Tibial nerve (tissue), 4 donors: ENCODE results near the gene TIAM1. TPM values are rescaled to one million over a fixed set of nuclear protein-coding genes. Genes with fewer than 3 reads are reported as not detected.

Experiments used
- DNase-seq, 2 donors: peaks; one replicate each; pipeline ENCODE4 v3.0.0-alpha.2; 2019; ENCODE audit warnings: low spot score in 2 of 2
- H3K27ac ChIP-seq, 4 donors: fragments of 200-600 bp; sonication (generic) in 3 of 4; one replicate each; pipeline ENCODE4 v1.5.1; 2017 to 2019; ENCODE audit warnings: mild to moderate bottlenecking in 1 of 4
- H3K27me3 ChIP-seq, 2 donors: fragments of 200-600 bp; sonication (generic) in 1 of 2; one replicate each; pipeline versions ENCODE4 v1.5.1 to v1.6.0; 2017 to 2019
- H3K36me3 ChIP-seq, 3 donors: fragments of 200-600 bp; sonication (generic); one replicate each; pipeline ENCODE4 v1.5.1; 2018 to 2019
- H3K4me1 ChIP-seq, 4 donors: fragments of 200-600 bp; sonication (generic) in 3 of 4; one replicate each; pipeline ENCODE4 v1.5.1; 2017 to 2019
- H3K4me3 ChIP-seq, 4 donors: fragments of 200-600 bp; sonication (generic) in 3 of 4; one replicate each; pipeline ENCODE4 v1.5.1; 2017 to 2019; ENCODE audit warnings: mild to moderate bottlenecking in 1 of 4, moderate library complexity in 1 of 4
- H3K9me3 ChIP-seq, 4 donors: fragments of 200-600 bp; sonication (generic) in 3 of 4; one replicate each; pipeline ENCODE4 v1.5.1; 2017 to 2019
- EP300 ChIP-seq, 2 donors: sonication (generic); formaldehyde crosslinking; IDR thresholded peaks; one replicate each; pipeline ENCODE4 v1.6.1; 2017; ENCODE audit warnings: antibody characterized with exemption in 2 of 2, mild to moderate bottlenecking in 1 of 2
- POLR2A ChIP-seq, 2 donors: fragments of 450-650 bp; IDR thresholded peaks; one replicate each; pipeline ENCODE4 v1.6.1; 2017; ENCODE audit warnings: antibody characterized with exemption in 2 of 2, mild to moderate bottlenecking in 2 of 2, moderate library complexity in 2 of 2
- WGBS, 2 donors: methylation state at CpG; one replicate each; pipeline ENCODE4 v1.1.5; 2018; 5-methylcytosine and 5-hydroxymethylcytosine counted together
- total RNA-seq, 4 donors: library from RNA; depleted of rRNA; stranded (reverse); fragments of >200 nt; gene quantifications; one replicate each; pipeline ENCODE4 v1.1.0, GENCODE V29; 2016
- TF ChIP-seq, protein P1 (sequence below), 5 experiments: fragments of 200-600 bp in 3 of 5; fragments of 450-650 bp in 2 of 5; sonication (generic) in 3 of 5; IDR thresholded peaks; one replicate each; pipeline ENCODE4 v1.5.1; 2016 to 2019; ENCODE audit warnings: antibody characterized with exemption in 5 of 5, mild to moderate bottlenecking in 3 of 5, moderate library complexity in 2 of 5

The TIAM1 gene
- total RNA-seq, 4 donors from 2014 or later = 25.3 to 44.7 (median 31.6) TPM

DNA sequence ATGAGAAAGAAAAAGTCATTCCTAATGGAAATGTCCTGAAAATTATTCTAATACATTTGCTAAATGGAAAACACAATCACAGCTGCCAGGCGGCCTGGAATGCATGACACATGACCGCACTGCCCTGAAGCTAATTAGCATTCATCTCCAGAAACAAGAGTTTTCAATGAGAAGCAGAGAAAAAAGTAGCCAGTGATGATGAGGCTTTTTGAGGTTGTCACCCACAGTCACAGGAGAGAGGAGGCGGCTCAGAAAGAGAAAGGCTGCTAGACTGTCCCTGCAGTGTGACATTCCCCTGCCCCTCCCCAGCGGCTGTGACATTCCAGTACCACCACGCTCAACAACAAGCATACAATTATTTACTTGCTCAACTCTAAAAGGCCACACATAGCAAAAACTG lies 182.9 kb downstream of the TIAM1 start:
- Histone ChIP-seq H3K9me3 (peaks cover 0 to 19% (median 0%) of the 10 kb centered on the region in 4 donors), H3K27ac (peak overlapping the region; percentile 22 to 85 (median 66)), H3K27me3 (no peaks in the 10 kb centered on the region), H3K4me1 (peaks cover 0 to 42% (median 3%) of the 10 kb centered on the region in 4 donors), H3K4me3 (peak overlapping the region in 2 of 4 donors; percentile 4 to 42), H3K36me3 (peaks cover 0 to 8% (median 0%) of the 10 kb centered on the region in 3 donors)
- no peak for DNase-seq
- WGBS, 2 donors = 25 to 33% methylated on average over 5 of the region's 5 CpGs
- TF ChIP-seq POLR2A (IDR thresholded peaks at IDR 0.05) (peak in 1 of 2 donors; percentile 18), EP300 (IDR thresholded peaks at IDR 0.05) (peak in 1 of 2 donors; percentile 67)
- TF ChIP-seq, protein P1, sequence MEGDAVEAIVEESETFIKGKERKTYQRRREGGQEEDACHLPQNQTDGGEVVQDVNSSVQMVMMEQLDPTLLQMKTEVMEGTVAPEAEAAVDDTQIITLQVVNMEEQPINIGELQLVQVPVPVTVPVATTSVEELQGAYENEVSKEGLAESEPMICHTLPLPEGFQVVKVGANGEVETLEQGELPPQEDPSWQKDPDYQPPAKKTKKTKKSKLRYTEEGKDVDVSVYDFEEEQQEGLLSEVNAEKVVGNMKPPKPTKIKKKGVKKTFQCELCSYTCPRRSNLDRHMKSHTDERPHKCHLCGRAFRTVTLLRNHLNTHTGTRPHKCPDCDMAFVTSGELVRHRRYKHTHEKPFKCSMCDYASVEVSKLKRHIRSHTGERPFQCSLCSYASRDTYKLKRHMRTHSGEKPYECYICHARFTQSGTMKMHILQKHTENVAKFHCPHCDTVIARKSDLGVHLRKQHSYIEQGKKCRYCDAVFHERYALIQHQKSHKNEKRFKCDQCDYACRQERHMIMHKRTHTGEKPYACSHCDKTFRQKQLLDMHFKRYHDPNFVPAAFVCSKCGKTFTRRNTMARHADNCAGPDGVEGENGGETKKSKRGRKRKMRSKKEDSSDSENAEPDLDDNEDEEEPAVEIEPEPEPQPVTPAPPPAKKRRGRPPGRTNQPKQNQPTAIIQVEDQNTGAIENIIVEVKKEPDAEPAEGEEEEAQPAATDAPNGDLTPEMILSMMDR (IDR thresholded peaks at IDR 0.05) = no peak

GRCh38 chr21:31159808-31160207 lies 184.3 kb downstream of the TIAM1 start:
- Histone ChIP-seq H3K36me3 (peaks cover 0 to 13% (median 0%) of the 10 kb centered on the region in 3 donors), H3K27ac (peak overlapping the region in 3 of 4 donors; percentile 22 to 85 (median 82)), H3K4me1 (peaks cover 0 to 42% (median 3%) of the 10 kb centered on the region in 4 donors), H3K27me3 (no peaks in the 10 kb centered on the region), H3K4me3 (peak overlapping the region in 1 of 4 donors; percentile 42), H3K9me3 (peaks cover 0 to 24% (median 0%) of the 10 kb centered on the region in 4 donors)
- WGBS, 2 donors = 76 to 78% methylated on average over 5 of the region's 5 CpGs
- no peak for DNase-seq
- no peak for TF ChIP-seq POLR2A (IDR thresholded peaks at IDR 0.05)
- TF ChIP-seq, protein P1 (IDR thresholded peaks at IDR 0.05) = no peak

GRCh38 chr21:31158789-31159581 lies 185.1 kb downstream of the TIAM1 start:
- peaks cover 0 to 42% (median 3%) of the 10 kb centered on the region in 4 donors for H3K4me1 ChIP-seq
- peak overlapping the region in 1 of 4 donors; percentile 9 for H3K4me3 ChIP-seq
- H3K9me3 ChIP-seq = peaks cover 0 to 24% (median 0%) of the 10 kb centered on the region in 4 donors
- DNase-seq = no peak
- no peak for TF ChIP-seq EP300 (IDR thresholded peaks at IDR 0.05)
- TF ChIP-seq, protein P1 (IDR thresholded peaks at IDR 0.05) = no peak
- no peak for TF ChIP-seq POLR2A (IDR thresholded peaks at IDR 0.05)
- H3K27me3 ChIP-seq = no peaks in the 10 kb centered on the region
- WGBS, 2 donors = 81 to 86% methylated on average over 8 of the region's 8 CpGs
- H3K36me3 ChIP-seq = peaks cover 0 to 13% (median 0%) of the 10 kb centered on the region in 3 donors
- peak overlapping the region in 3 of 4 donors; percentile 50 to 85 (median 82) for H3K27ac ChIP-seq

- Histone ChIP-seq H3K9me3 (peaks cover 0 to 24% (median 0%) of the 10 kb centered on the region in 4 donors), H3K27me3 (no peaks in the 10 kb centered on the region), H3K4me1 (peaks cover 0 to 38% (median 3%) of the 10 kb centered on the region in 4 donors), H3K4me3 (no peak overlapping the region), H3K27ac (no peak overlapping the region), H3K36me3 (peaks cover 0 to 13% (median 0%) of the 10 kb centered on the region in 3 donors)
- TF ChIP-seq POLR2A (IDR thresholded peaks at IDR 0.05) (no peak), EP300 (IDR thresholded peaks at IDR 0.05) (no peak)
- TF ChIP-seq, protein P1 (IDR thresholded peaks at IDR 0.05) = no peak
- WGBS, 2 donors = 73 to 75% methylated on average over 5 of the region's 5 CpGs
- DNase-seq = no peak
These were observed 186.3 kb downstream of the TIAM1 start for GRCh38 chr21:31157756-31158155.

DNA sequence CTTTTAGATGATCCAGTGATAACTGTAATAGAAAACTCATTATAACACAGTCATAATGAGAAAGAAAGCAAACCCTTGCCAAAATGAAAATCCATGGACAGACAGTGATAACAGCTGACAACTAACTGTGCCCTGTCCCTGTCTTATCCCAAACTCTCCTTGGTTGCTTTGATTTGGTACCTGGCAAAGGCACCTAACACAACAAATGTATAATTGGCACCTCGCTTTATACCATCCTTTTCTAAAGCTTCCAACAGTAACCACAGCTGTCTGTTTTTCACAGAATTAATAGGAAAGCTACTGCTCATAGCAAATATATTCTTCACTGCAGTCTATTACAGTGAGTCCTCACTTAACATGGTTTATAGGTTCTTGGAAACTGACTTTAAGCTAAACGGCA lies 187.4 kb downstream of the TIAM1 start:
- Histone ChIP-seq H3K27me3 (no peaks in the 10 kb centered on the region), H3K4me1 (peaks cover 0 to 29% (median 2%) of the 10 kb centered on the region in 4 donors), H3K27ac (no peak overlapping the region), H3K4me3 (no peak overlapping the region), H3K9me3 (peaks cover 0 to 24% (median 0%) of the 10 kb centered on the region in 4 donors), H3K36me3 (peaks cover 0 to 21% (median 0%) of the 10 kb centered on the region in 3 donors)
- 95 to 97% methylated on average over 2 of the region's 2 CpGs for WGBS, 2 donors
- DNase-seq = no peak
- TF ChIP-seq POLR2A (IDR thresholded peaks at IDR 0.05) = no peak
- TF ChIP-seq, protein P1 (IDR thresholded peaks at IDR 0.05) = no peak
- no peak for TF ChIP-seq EP300 (IDR thresholded peaks at IDR 0.05)
